Stimulated activated naive CD4-positive, alpha-beta T cell treated with Interleukin-2 at 50 U/mL for 16 hours (primary cell): ENCODE data around the gene SPAG16.
"Not testable (repeated sequence)": the region's sequence is repeated elsewhere in the genome, so short reads cannot be mapped to it uniquely, and the experiment has no call there.

Source experiments
- DNase-seq: peaks from one replicate; lab custom pipeline; 2025; lab: John Stamatoyannopoulos, UW

Gene SPAG16

DNA sequence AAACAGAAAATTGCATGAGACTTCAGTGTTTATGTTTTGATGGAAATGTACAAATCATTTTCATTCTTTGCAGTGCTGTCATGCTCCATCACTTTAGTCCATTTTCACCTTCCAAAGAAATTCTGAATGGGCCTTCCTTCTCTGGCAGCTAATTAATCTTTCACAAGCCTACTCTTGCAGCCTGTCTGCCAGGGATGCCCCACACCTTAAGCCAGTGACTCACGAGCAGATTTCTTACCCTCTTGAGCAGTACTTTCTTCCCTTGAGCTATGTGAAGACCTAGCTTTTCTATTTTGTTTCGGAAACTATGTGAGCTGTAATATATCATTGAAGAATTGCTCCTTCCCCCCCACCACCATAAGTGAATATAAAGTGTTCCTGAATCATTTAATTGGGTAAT is 722.3 kb downstream of the SPAG16 start:
- no peak for DNase-seq

DNA sequence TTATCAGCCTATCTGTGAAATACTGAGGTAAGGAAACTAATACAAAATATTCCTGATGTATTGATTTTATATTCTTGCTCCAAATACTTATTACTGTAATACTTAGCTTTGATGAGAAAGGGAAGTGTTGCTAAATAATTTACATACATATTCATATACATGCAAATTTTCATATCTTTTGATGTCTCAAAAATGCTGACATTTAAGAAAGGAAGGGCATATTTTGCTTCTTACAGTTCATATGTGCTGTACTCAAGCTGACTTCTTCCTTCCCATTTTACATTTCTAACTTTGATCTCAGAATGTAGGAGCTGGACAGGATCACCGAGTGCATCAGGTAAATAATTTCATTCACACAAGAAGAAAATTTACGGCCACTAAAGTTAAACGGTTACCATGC is 727.4 kb downstream of the SPAG16 start:
- no peak for DNase-seq

DNA sequence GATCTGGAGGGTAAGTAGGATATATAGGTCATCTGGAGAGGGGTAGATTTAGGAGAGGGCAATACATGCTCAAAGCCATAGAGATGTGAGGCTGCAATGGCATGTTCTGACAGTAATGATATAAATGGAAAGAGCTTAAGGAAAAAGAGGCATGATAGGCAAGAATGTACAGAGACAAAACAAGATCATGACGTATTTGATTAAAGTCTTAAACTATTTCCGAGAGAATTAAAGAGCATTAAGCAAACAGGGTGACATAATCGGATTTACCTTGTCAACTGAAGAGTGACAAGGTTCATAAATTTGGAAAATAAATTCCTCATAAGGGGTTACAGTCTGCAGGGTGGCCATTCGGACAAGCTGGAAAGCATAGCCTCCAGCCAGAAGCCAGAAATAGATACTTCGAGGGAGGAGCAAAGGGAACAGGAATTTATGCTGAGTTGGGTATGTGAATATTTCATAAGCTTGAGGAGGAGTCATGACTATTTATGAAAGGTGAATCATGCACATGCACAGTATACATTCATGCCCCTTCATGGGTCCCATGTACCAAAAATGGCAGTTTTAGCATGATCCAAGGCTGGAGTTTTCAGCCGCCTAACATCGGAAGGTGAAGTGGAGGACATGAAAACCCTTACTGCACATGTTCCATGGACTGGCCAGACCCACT is 730.4 kb downstream of the SPAG16 start:
- no peak for DNase-seq

DNA sequence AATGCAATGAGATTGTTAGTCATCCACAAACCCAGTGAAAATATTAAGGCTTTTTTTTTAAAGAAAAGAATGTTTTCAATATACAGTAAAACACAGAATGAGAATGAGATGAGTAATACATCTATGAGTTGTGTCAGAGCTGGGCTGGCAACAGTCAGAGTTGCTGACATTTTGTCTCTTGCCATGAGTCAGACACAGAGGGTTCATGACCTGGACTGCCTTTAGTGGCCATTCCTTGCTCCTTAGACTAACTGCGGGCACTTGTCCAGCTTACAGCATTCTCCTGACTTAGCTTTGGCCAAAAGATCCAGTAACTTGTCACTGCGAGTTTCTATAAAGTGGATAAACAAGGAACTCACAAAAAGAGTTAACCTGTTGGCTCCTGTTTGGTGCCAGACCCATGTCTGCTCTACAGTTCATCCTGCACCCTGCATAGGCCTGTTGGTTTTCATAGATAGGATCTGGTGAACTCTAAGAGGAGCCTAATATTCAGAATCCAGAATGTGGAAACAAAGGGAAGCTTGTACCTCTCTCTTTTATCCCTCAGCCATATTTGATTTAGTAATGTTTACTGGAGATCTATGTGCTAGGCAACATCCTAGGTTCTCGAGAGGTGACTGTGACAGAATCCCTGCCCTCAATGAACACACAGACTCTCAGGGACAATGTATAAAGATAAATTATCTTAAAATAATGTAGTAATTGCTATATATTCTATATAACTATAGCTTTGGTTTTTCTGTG is 735.1 kb downstream of the SPAG16 start:
- DNase-seq: no peak

DNA sequence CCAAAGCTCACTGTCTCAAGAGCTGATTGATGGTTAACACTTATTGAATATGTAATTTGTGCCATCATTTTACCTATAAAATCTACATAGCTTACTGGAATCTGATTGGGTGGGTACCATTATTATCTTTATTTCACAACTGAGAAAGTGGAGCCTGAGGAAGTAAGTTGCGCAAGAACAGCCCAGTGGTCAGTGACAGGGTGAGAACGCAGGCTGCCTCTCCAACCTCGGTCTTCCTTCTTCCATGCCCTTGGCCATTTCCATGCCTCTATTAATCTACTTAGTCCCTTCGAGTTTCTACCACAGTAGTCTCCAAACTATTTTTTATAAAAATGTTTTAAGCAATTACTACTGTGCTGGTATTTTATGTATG is 735.7 kb downstream of the SPAG16 start:
- no peak for DNase-seq

DNA sequence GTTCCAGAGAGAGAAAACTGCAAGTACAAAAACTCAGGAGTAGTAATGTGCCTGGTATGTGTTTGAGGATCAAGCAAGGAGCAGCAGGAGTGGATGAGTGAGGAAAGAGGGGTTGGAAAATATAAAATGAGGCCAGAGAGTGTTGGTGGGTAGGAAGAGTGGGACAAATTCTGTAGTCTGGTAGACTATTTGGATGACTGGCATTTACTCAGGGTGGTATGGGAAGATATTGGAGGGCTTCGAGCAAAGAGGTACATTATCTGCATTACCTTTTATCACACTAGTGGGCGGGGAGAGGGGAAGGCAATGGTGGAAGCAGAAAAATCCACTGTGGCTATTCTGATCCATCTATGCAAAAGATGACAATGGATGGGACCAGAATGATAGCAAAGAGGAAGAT is 744.9 kb downstream of the SPAG16 start:
- DNase-seq: no peak

DNA sequence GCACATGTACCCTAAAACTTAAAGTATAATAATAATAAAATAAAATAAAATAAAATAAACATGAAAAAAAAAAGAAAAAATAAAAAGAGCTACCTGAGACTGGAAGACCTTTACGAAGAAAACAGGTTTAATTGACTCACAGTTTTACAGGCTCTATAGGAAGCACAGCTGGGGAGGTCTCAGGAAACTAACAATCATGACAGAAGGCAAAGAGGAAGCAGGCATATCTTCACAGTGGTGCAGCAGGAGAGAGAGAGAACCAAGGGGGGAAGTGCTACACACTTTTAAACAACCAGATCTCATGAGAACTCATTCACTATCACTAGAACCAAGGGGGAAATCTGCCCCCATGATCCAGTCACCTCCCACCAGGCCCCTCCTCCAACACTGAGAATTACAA is 747.3 kb downstream of the SPAG16 start:
- no peak for DNase-seq

DNA sequence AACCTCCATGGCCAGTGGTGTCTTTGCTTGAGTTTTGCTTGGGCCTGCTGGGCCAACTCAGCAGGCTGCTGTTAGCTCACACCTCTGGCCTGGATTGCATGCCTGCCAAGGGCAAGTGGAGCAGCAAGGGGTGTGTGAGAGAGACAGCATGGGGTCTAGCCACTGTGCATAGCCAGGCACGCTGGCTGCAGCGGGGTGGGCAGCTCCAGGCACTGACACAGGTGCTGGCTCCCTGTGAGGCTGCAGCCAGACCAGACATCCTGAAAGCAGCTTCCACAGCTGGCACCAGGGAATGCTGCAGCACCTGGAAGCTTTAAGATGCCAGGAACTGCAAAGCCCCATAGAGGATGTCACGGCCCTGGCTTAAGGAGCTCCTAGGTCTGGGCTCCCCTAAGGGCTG is 750.2 kb downstream of the SPAG16 start:
- DNase-seq: no peak

DNA sequence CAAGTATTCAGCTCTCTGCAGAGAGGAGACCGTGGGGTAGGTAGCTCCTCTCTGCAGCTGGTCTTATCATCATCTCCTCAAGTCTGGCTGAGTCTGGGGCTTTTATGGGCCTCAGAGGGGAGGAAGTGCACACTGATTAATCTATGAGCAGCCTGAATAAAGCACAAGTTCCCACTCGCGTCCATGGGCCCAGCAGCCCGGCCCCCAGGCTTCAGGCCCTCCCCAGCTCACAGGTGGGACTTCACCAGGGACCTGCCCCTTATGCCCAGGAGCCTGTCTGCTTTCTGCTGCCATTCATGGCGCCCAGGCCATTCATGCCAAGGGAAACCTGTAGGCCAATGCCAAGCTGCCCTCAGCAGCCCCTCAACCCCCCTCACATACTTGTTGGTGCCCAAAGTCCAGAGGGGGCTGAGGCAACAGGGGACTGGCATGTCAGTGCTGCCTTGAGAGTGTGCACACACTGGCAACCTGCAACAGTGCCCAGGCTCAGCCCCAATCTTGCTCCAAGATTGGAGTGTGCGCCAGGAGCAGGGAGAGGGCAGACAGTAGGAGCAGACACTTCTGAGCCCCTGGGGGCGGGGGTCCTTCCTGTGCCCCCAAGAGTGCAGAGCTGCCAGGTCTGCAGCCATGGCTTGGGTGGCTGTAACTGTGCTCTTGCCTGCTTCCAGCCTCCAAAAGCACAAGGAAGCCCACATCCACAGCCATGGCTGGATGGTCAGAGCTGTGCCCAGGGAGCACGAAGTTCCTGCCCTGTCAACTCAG is 751.0 kb downstream of the SPAG16 start:
- DNase-seq: no peak

DNA sequence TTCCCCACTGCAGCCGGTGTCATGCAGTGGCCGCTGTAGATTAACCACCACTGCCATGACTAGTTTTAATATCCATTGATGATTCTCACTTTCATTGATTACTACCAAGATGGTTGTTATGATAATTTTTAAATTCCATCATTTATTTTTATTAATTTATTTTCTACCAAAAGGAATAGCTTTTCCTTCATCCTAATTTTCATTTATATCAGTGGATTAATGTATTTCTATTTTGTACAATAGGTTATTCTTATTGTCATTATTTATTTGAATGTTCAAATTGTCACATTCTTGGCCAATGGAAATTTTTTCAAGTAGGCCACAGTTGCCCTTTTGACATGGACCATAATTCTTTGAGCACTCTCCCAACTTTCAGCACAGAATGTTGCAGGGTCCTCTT is 751.7 kb downstream of the SPAG16 start:
- no peak for DNase-seq

DNA sequence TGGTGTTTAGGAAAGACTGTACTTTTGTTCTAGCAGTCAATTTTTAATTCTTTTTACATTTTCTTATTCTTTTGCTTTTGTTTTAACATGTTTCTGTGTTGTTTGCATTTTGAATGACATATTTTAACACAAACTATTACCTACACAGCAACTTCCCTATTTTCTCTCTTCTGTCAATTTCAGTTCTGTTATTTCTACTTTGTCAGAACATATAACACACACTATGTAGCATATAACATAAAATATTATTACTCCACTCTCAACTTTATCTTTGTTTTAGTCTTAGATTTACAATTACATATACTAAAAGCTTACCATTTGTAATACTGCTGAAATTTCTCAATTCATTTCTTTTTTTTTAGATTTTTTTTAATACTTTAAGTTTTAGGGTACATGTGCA is 753.9 kb downstream of the SPAG16 start:
- DNase-seq: no peak

DNA sequence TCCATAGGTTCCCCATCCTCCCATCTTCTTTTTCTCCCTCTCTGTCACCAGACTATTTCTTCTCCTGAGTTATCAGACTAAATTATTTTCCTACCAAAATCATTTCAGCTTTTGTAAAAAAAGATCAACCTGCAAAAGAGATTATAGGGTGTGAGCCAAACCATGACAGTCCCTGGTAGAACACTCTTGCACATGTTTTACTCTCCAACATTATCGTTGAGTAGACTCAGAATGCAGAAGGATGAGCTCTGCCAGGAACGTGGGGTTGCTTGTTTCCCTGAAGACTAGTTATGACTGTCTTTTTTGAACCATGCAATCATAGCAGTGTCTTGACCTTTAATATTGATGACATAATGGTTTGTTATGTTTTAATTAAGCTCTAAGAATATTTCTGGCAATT is 766.5 kb downstream of the SPAG16 start:
- no peak for DNase-seq

DNA sequence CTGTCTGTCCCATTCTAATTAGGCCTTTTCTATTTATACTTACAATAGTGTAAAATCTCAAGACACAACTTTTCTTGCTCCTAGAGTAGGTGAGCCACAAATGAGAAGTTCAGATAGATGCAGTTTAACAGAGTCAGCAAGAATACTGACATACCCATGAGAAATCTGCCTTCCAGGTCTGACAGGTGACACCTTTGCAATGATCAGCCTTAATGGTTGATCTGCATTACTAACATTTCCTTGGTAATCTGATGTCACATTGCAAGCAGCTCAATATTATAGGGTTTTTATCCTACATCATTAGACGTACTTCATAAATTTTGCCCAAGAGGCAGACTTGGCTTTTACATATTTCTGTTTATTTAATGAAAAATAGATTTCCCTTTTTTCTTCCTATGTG is 767.3 kb downstream of the SPAG16 start:
- no peak for DNase-seq

DNA sequence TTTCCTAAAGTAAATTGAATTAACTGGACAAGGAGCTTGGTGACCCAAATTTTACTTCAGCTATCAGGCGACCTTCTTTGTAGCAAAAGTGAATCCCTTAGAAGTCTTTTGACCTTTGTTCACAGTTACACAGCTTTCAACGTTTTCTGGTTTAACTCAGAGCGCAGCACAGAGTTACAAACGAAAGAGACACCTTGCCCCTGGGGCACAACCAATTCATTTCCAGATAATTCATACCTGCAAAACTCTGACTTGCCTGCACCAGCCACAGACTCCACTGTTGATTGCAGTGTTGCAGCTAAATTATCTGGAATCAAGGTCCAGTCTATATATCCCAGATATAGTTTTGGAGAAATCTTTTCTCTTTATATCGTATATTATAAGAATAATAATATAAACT is 768.0 kb downstream of the SPAG16 start:
- no peak for DNase-seq

DNA sequence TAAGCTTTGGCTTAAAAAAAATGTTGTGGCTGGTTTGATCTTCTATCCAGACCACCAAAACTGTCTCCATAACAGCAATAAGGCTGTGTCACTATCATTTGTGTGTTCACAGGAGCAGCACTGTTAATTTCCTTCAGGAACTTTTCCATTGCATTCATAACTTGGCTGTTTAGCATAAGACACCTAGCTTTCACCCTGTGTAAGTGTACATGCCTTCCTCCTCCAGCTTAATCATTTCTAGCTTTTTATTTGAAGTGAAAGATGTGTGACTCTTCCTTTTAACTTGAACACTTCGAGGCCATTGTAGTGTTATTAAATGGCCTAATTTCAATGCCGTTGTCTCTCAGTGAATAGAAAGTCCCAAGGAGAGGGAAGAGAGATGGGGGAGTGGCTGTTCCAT is 773.7 kb downstream of the SPAG16 start:
- no peak for DNase-seq

DNA sequence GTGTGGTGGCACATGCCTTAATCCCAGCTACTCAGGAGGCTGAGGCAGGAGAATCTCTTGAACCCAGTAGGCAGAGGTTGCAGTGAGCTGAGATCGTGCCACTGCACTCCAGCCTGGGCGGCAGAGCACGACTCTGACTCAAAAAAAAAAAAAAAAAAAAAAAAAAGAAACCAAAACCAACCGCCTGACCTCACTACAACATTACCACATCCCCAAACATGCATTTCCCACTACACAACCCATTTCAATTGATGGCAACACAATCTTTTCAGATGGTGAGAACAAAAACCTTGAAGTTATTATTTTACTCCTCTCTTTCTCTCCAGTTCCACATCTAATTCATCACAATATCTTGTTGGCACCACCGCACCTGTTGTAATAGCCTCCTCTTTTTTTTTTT is 778.0 kb downstream of the SPAG16 start:
- not testable (repeated sequence) for DNase-seq

DNA sequence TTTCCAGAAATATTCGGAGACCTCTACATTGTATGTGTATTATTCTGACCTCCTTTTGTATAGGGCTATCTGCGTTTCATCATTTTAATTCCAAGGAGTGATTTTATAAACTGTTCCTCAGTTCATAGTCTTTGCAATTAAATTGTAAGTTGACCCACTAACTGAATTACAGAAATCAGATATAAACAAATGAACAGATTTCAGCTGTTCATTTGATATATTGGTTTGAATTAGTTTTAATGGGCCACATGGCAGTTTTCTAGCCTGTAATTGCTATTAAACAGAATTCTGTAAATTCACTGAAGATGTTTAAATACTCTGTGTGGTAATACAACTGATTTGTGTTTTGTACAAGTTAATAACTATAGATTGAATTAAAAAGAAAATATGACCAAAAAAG is 780.2 kb downstream of the SPAG16 start:
- DNase-seq: no peak

DNA sequence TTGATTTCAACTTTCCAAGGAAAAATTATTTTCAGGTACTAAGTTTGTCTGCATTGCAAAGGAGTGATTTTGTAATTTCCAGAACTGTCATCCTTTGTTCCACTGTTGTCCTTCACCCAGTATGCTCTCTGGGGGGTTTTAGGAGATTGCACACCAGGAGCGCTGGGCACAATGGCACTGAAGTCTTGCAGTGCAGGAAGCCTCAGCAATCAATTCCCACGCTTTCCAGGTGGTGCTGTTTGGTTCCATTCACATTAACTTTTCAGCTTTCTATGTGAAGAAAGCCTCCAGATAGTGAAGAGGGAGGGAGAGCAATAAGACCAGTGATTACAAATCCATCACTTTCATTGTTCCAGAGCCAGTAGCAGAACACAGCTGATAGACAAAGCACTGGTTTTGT is 782.6 kb downstream of the SPAG16 start:
- DNase-seq: no peak

DNA sequence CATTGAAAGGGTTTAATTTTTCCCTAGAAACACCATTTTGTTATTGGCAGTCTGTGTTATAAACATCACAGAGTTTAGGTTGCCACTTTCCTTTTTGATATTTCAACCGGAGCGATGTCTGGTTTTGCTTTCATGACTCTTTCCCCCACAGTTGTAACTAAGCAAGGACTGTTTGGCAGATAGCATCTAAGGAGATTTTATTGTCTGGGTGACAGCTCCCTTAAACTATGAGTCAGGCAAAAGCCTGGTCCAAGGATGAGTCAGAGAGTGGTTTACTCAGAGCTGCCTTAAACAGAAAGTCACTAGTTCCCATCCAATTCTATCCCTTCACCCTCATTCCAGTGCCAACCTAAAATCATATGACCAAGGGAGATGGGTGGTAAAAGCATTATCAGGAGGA is 785.0 kb downstream of the SPAG16 start:
- DNase-seq: no peak

DNA sequence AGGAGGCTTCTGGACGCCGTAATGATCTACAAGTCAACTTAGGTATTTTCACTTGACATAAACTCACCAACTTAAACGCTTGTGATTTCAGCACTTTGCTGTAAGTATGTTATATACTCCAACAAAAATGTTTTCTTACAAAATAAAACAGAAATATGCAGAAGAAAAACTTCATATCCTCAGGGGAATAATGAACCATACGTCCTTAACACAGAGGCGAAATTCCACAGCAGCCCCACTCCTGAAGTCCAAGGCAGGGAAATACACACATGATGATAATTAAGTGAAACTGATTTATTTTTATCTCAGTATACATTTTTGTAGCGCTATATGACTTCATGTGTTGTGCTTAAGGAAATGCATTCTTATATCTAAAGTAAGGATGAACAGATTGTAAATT is 791.2 kb downstream of the SPAG16 start:
- DNase-seq: no peak

DNA sequence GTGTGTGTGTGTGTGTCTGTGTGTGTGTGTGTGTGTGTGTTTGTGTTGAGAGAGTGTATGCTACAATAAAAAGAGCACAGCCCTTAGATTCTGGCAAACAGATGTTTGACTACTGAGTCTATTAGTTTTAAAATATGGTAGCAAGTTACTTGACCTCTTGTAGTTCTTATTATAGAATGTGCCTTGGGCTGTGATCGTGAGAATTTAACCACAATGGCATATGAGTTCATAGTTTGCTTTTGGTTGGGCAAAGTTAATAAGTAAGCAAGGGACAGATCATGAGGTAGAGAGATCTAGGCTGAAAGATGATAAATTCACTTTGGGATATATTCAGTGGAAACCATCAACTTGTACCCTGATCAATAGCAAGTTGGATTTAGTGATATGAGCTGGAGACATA is 792.3 kb downstream of the SPAG16 start:
- DNase-seq: no peak

DNA sequence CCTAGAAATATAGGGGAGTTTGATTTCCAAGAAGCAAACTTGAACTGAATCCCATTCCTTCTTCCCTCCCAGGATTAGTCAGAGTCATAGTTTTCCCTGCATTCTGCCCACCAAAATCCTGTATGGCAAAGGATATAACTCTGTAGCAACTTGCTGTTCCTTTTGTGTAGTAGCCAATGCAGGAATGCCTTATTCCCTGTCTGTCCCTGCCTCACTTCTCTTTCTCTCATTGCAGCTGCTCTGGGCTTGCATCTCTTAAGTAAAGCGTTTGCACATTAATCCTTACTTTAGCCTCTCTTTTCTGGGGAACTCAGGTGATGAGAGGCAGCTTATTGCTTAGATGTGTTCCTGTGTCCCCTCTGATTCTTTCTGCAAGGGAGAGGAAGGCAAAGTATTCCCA is 793.5 kb downstream of the SPAG16 start:
- no peak for DNase-seq

DNA sequence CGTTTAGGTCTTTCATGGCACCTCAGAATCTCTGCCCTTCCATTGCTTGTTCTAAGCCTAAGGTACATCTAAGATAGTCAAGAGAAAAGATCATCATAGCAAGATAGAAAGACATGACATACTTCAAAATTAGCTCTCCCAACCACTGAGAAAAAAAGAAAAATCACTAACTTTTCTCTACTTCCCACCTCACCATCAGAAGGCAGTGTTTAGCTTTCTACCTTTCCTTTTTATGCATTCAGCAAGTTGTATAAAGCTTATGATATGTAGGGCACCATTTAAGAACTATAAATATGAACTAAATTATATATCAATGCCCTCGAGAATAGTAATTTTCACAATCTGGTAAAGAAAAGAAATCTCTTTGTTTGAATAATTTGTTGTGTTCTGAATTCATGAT is 794.8 kb downstream of the SPAG16 start:
- no peak for DNase-seq
